A549 treated with Mapracorat at 1 μM for 4 hours (cell line): ENCODE data around the gene TFEB. TPM values are rescaled to one million over a fixed set of nuclear protein-coding genes. Genes with fewer than 3 reads are reported as not detected.

ENCODE experiments used
- total RNA-seq: library from RNA; stranded (reverse); fragments of 200-300 nt; extraction: Qiagen RNA extraction; gene quantifications from 5 replicates; pipeline ENCODE4 v1.2.3, GENCODE V29; 2022

Gene TFEB
- total RNA-seq = 6.6 to 9.0 TPM (median 8.3 TPM) in 5 replicates

DNA sequence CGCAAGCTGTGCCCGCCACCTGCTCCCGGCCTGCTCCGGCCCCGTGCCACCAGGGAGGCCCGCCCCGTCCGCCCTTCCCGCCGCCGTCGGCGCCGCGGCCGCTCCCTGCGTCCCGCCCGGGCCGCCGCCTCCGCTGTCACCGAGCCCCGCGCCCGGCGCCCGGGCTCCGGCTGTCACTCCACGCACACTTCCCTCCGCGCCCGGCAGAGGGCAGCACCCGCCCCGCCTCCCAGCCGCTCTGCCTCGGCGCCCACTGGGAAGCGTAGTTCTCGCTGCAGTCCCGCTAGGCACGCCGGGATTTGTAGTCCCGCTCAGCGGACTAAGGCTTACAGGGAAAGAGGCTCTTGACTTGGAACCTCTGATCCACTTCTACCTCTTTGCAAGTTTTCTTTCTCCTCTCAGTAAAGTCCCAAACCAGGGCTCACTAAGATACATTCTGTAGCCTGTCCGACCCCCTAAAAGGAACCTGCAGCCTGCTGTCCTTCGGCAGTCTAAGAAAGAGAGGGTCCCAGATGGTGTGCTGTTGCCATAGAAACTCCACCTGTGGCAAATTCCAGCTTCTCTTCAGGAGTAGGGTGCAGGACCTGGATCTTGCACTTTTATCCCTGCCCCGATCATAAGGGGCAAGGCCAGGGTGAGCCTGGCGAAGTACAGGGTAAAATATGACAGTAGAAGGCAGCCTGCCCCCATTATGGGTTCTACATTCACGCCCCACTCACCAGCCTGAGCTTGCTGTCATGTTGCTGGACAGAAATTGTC, at the start of gene TFEB:
TFEB (minus strand) TSS at position 182 of the 759 bp plus-strand sequence. CDS start 44,395 bp downstream, outside the sequence.

DNA sequence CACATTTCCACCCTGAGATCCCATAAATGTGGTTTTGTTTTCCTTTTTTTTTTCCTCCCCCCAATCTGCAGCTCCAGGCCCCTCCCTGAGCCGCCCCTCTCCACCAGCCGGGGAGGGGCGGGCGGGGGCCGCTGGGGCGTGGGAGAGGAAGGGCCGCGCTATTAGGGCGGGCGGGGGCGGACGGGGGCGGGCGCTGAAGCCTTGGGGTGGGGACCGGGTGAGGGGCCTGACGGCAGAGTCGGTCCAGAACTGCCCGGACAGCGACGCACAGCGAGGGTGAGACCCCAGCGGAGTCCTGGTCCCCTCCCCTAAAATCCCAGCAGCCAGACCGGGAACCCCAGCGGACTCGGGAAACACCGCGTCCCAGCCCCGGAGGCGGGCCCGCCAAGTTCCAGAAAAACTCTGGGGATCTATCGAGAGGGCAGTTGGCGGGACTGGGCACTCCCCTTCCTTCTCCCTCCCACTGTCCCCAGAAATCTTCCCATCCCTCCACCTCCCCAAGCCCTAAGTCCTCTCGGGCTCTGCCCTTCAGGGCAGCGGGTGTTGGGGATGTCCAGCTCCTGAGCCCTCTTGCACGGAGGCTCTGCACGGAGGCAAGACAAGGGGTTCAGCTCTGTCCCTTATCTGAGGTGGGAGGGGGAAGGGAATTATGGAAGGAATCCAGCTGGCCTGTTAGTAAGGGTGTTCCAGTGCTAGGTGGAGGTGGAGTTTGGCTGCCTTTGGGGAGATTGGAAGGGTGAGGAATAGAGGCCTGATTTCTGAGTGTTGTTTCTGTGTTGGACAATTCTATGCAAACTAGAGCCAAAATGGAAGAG, 45.4 kb upstream of the TFEB start, which contains the start of gene PRICKLE4:
PRICKLE4 (plus strand) TSS at position 232 of the 815 bp plus-strand sequence. CDS start 2,692 bp downstream, outside the sequence.

DNA sequence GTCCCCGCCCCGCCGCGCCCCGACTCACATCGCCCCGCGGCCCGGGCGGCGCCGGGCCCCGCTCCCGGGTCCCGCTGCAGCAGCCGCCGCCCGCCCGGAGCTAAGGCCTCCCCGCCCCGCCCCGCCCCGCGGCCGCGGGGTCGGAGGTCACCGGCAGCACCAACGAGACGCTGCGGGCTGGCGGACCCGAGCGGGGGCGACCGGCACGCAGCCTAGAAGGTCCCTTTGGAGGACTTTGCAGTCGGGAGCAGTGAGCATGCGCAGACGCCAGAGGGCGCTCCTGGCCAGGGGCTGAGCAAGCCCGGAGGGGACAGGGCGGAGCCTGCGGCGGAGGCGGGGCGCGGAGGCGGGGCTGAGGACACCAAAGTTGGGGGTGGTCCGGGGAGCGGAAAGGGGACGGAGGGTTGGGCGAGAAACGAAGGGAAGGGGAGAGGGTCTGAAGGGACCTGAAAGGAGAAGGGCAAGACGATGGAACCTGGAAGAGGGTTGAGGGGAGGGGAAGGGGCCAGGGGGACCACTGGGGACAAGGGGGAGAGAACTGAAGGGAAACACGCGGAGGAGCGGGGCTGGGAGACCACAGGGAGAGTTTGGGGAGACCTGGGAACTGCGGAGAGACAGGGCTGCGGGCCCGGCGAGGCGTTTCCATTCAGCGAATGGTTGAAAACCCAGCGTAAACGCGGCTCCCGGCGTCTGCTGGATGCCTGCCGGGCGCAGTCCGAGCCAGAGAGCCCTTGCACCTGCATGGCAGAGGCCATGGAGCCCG, 44.6 kb upstream of the TFEB start, which contains the start of gene FRS3:
FRS3 (minus strand) TSS at position 113 of the 763 bp plus-strand sequence. CDS start 2,913 bp downstream, outside the sequence.

DNA sequence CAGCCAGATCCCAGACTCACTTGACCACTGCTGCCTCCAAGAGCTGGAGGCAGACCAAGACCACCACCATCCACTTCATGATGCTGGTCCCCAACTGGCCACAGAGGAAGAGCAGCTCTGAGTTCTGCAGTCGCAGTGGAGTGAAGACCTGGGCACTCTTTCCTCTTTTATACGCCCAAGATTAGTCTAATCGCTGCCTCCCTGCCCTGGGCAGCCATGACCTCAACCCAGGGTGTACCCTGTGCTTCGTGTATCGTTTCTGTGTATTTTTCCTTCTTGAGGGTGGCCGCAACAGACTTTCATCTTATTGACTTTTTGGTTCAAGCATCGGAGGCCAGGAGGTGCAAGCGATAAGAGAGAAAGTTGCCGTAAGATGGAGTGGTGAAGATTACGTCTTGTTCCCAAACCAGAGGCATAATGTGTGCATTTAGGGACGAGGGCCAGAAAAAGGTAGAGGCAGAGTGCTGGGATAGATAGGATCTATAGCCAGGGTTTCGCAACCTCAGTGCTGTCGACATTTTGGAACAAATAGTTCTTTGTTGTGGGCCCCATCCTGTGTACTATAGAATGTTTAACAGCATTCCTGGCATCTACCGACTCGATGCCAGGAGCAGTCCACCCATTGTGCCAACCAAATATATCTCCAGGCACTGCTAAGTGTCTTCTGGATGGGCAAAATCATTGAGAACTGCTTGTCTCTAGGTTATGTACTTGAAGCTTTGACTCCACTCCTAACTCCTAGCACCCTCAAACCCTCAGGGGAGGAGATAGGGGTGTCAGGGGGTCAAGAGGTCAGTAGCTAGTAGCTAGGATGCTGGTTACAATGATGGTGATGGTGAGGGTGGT, 12.1 kb upstream of the TFEB start, which contains the start of gene PGC:
PGC (minus strand) TSS at position 142 of the 846 bp plus-strand sequence; CDS start at position 79, 63 bp downstream.

DNA sequence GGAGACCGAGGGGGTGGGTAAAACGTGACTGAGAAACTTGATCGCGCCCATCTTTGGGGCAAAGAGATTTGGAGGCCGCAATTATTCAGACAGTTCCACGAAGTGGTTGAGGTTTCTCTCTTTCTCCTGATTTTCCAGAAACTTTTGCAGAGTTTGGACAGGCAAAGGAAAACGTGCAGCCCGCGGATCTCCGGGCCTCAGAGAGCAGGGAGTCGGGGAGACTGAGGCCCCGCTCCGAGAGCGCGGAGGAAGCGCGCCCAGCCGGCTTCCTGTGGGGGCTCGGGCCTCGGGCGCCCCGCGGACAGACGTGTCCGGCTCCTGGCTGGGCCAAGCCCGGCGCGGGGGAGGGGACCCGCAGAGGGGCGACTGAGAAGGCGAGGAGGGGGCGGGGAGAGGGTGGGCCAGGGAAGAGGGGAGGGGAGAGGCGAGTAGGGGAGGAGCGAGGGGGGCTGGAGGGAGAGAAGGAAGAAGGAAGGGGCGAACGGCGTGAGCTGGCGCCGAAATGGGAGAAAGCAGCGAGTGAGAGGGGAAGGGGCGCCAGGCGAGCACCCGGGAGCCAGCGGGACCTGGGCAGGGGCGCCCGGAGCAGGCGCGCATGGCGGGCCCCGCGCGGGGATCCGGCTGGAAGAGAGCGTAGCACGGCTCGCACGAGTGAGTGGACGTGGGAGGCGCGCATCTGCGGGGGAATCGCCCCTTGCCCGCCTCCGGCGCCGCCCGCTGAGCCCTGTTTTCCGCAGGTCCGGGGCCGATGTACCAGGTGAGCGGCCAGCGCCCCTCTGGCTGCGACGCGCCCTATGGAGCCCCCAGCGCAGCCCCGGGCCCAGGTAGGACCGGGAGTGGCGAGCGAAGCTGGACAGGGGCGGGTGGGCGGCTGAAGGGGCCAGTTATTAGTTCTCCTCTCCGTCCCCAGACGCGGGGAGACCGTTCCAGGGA, 97.1 kb downstream of the TFEB start, which contains the start of gene MDFI:
MDFI (plus strand) TSS at position 467 of the 933 bp plus-strand sequence; CDS start at position 749, 282 bp downstream.

Other genes with a start within 250 kb of the TFEB start
- gene FOXP4, start 189.2 kb downstream of the TFEB start, total RNA-seq = 16.4 to 23.9 TPM (median 23.0 TPM) in 5 replicates
- gene MDFI, start 97.1 kb downstream of the TFEB start, total RNA-seq = 0.33 to 1.2 TPM (median 0.85 TPM) in 5 replicates
- not detected in 5 replicates for gene PGC, start 11.8 kb upstream of the TFEB start, total RNA-seq
- gene FRS3, start 44.3 kb upstream of the TFEB start, total RNA-seq = 1.9 to 3.3 TPM (median 2.7 TPM) in 5 replicates
- 0.47 to 0.91 TPM (median 0.66 TPM) in 5 replicates for gene PRICKLE4, start 45.2 kb upstream of the TFEB start, total RNA-seq
- gene TOMM6, start 52.1 kb upstream of the TFEB start, total RNA-seq = 279 to 317 TPM (median 304 TPM) in 5 replicates
- gene USP49, start 159.8 kb upstream of the TFEB start, total RNA-seq = 0.83 to 1.4 TPM (median 1.0 TPM) in 5 replicates
- gene MED20, start 185.5 kb upstream of the TFEB start, total RNA-seq = 13.0 to 15.0 TPM (median 13.8 TPM) in 5 replicates
- gene BYSL, start 185.9 kb upstream of the TFEB start, total RNA-seq = 36.4 to 46.6 TPM (median 39.1 TPM) in 5 replicates
- 123 to 188 TPM (median 164 TPM) in 5 replicates for gene CCND3, start 206.2 kb upstream of the TFEB start, total RNA-seq